Smooth muscle cell (in vitro differentiated cells): Measurements from ENCODE around the gene CNDP1. TPM values are rescaled to one million over a fixed set of nuclear protein-coding genes. Genes with fewer than 3 reads are reported as not detected.

Experiments
- DNase-seq: peaks from one replicate; lab custom pipeline; 2025; ENCODE audit not compliant: unreplicated experiment; lab: John Stamatoyannopoulos, UW
- H2AFZ ChIP-seq: fragments of 200-600 bp; sonication (generic); 2 replicates; pipeline ENCODE4 v1.6.0; 2016; ENCODE audit warnings: antibody characterized with exemption, low read depth, mild to moderate bottlenecking
- H3F3A ChIP-seq: fragments of 200-600 bp; sonication (generic); 2 replicates; pipeline ENCODE4 v1.6.0; 2017; ENCODE audit warnings: antibody characterized with exemption, low read depth
- H3K27ac ChIP-seq: fragments of 200-600 bp; sonication (generic); 2 replicates; pipeline ENCODE4 v1.5.1; 2016; ENCODE audit warnings: low read depth, mild to moderate bottlenecking
- H3K27me3 ChIP-seq: fragments of 200-600 bp; sonication (generic); 2 replicates; pipeline ENCODE4 v1.6.1; 2016; ENCODE audit warnings: low read depth, mild to moderate bottlenecking
- H3K36me3 ChIP-seq: fragments of 200-600 bp; sonication (generic); 2 replicates; pipeline ENCODE4 v1.5.1; 2016; ENCODE audit warnings: low read depth
- H3K4me1 ChIP-seq: fragments of 200-600 bp; sonication (generic); 2 replicates; pipeline ENCODE4 v1.5.1; 2016; ENCODE audit warnings: low read depth
- H3K4me2 ChIP-seq: fragments of 200-600 bp; sonication (generic); 2 replicates; pipeline ENCODE4 v1.6.0; 2016; ENCODE audit warnings: mild to moderate bottlenecking
- H3K4me3 ChIP-seq: fragments of 200-600 bp; sonication (generic); 2 replicates; pipeline ENCODE4 v1.5.1; 2016; ENCODE audit warnings: mild to moderate bottlenecking
- H3K79me2 ChIP-seq: fragments of 200-600 bp; sonication (generic); 2 replicates; pipeline ENCODE4 v1.6.0; 2016; ENCODE audit warnings: low read depth, mild to moderate bottlenecking
- H3K9ac ChIP-seq: fragments of 200-600 bp; sonication (generic); 2 replicates; pipeline ENCODE4 v1.6.0; 2016; ENCODE audit warnings: low read depth
- H3K9me3 ChIP-seq: fragments of 200-600 bp; sonication (generic); replicated peaks from 2 replicates; pipeline ENCODE4 v1.5.1; 2016; ENCODE audit warnings: low read depth
- H4K20me1 ChIP-seq: fragments of 200-600 bp; sonication (generic); 2 replicates; pipeline ENCODE4 v1.6.0; 2016; ENCODE audit warnings: low read depth
- CTCF ChIP-seq: fragments of 200-600 bp; sonication (generic); IDR thresholded peaks from 2 replicates; pipeline ENCODE4 v1.5.1; 2017; ENCODE audit warnings: borderline replicate concordance, mild to moderate bottlenecking, antibody characterized with exemption; ENCODE audit not compliant: insufficient read depth, poor library complexity, severe bottlenecking
- WGBS: methylation state at CpG from one replicate; pipeline ENCODE4 v1.1.7; 2016; ENCODE audit warnings: low lambda C conversion rate; 5-methylcytosine and 5-hydroxymethylcytosine counted together
- polyA plus RNA-seq: library from polyadenylated mRNA; unstranded; fragments of >200 nt; fragmentation: Nextera tagmentation; extraction: Ambion mirVana; gene quantifications from 2 replicates; pipeline ENCODE4 v1.2.1, GENCODE V29; 2016
- total RNA-seq: library from RNA; depleted of rRNA; stranded (reverse); fragments of >200 nt; gene quantifications from 2 replicates; pipeline ENCODE4 v1.2.3, GENCODE V29; 2014

The CNDP1 gene
- total and polyA plus RNA-seq, 2 experiments from 2014 or later = not detected

GRCh38 chr18:74530584-74530862 is 3.8 kb upstream of the CNDP1 start:
- no peak for DNase-seq
- Histone ChIP-seq H2AFZ (no peak overlapping the region), H4K20me1 (no peaks in the 10 kb centered on the region), H3K79me2 (no peaks in the 10 kb centered on the region), H3K9me3 (no peaks in the 10 kb centered on the region), H3K27me3 (no peaks in the 10 kb centered on the region), H3F3A (no peaks in the 10 kb centered on the region), H3K36me3 (no peaks in the 10 kb centered on the region), H3K4me1 (no peaks in the 10 kb centered on the region), H3K27ac (no peak overlapping the region), H3K4me3 (no peak overlapping the region), H3K4me2 (no peak overlapping the region), H3K9ac (no peak overlapping the region)
- TF ChIP-seq CTCF = no peak
- WGBS = 96% methylated on average over 6 of the region's 6 CpGs

GRCh38 chr18:74531043-74531442 is 3.3 kb upstream of the CNDP1 start:
- no peak for TF ChIP-seq CTCF
- H3K27me3 ChIP-seq = no peaks in the 10 kb centered on the region
- 88% methylated on average over 7 of the region's 7 CpGs for WGBS

GRCh38 chr18:74532511-74533025 is 1.7 kb upstream of the CNDP1 start:
- WGBS = 75% methylated on average over 8 of the region's 9 CpGs
- Histone ChIP-seq H3K4me2 (no peak overlapping the region), H3K27ac (no peak overlapping the region), H3K36me3 (no peaks in the 10 kb centered on the region), H3K4me3 (no peak overlapping the region), H3K9me3 (no peaks in the 10 kb centered on the region), H4K20me1 (no peaks in the 10 kb centered on the region), H3K4me1 (no peaks in the 10 kb centered on the region), H3K27me3 (no peaks in the 10 kb centered on the region), H3K9ac (no peak overlapping the region), H3K79me2 (no peaks in the 10 kb centered on the region), H2AFZ (no peak overlapping the region), H3F3A (no peaks in the 10 kb centered on the region)
- no peak for TF ChIP-seq CTCF
- DNase-seq = no peak

More at GRCh38 chr18:74531043-74531442, 3.3 kb upstream of the CNDP1 start:
- Histone ChIP-seq H3F3A (no peaks in the 10 kb centered on the region), H2AFZ (no peak overlapping the region), H3K9ac (no peak overlapping the region), H3K36me3 (no peaks in the 10 kb centered on the region), H4K20me1 (no peaks in the 10 kb centered on the region), H3K4me2 (no peak overlapping the region), H3K79me2 (no peaks in the 10 kb centered on the region), H3K9me3 (no peaks in the 10 kb centered on the region), H3K4me3 (no peak overlapping the region), H3K4me1 (no peaks in the 10 kb centered on the region), H3K27ac (no peak overlapping the region)
- DNase-seq = no peak

- Histone ChIP-seq H3K4me3 (no peak overlapping the region), H3K4me1 (no peaks in the 10 kb centered on the region), H3K27me3 (no peaks in the 10 kb centered on the region), H3K27ac (no peak overlapping the region), H3K36me3 (no peaks in the 10 kb centered on the region), H3K79me2 (no peaks in the 10 kb centered on the region), H3F3A (no peaks in the 10 kb centered on the region), H2AFZ (no peak overlapping the region), H3K9me3 (no peaks in the 10 kb centered on the region), H3K4me2 (no peak overlapping the region), H4K20me1 (no peaks in the 10 kb centered on the region), H3K9ac (no peak overlapping the region)
- no peak for DNase-seq
- 92% methylated on average over 12 of the region's 12 CpGs for WGBS
- no peak for TF ChIP-seq CTCF
Observed at GRCh38 chr18:74533666-74534065, 634 bp upstream of the CNDP1 start.
